OCI-LY7 (cell line): Measurements from ENCODE around the gene HLA-DOA. TPM values are rescaled to one million over a fixed set of nuclear protein-coding genes. Genes with fewer than 3 reads are reported as not detected.

Source experiments
- BruUV-seq: library from RNA; stranded (reverse); fragments of 400-500 nt; replicated peaks from 2 replicates; lab custom pipeline; 2021; lab: Mats Ljungman, UMichigan
- CTCF ChIA-PET: fragments of 300-600 bp; sonication (Branson Sonifier 250); formaldehyde crosslinking; loops from one replicate; lab custom pipeline; 2022; ENCODE audit warnings: antibody characterized with exemption; ENCODE audit not compliant: unreplicated experiment; lab: Charles Lee
- POLR2A ChIA-PET: fragments of 300-600 bp; sonication (Branson Sonifier 250); formaldehyde crosslinking; loops from one replicate; lab custom pipeline; 2022; ENCODE audit warnings: antibody characterized with exemption; lab: Charles Lee
- DNase-seq: peaks from one replicate; pipeline ENCODE4 v3.0.0-alpha.2; 2015; ENCODE audit warnings: low spot score
- H2AFZ ChIP-seq: fragments of 200-600 bp; sonication (generic), shearing (Covaris generic); 2 replicates; pipeline ENCODE4 v1.6.1; 2014; ENCODE audit warnings: mild to moderate bottlenecking, antibody characterized with exemption, low read length, moderate library complexity
- H3K27ac ChIP-seq: fragments of 200-600 bp; sonication (generic); 2 replicates; pipeline ENCODE4 v1.5.1; 2014; ENCODE audit warnings: mixed run types, low read depth, mild to moderate bottlenecking, moderate library complexity, low read length, inconsistent platforms; ENCODE audit not compliant: poor library complexity, severe bottlenecking
- H3K36me3 ChIP-seq: fragments of 200-600 bp; sonication (generic); 2 replicates; pipeline ENCODE4 v1.6.1; 2014; ENCODE audit warnings: mild to moderate bottlenecking, antibody characterized with exemption, low read length, moderate library complexity, mixed read lengths; ENCODE audit not compliant: insufficient read depth
- H3K4me1 ChIP-seq: fragments of 200-600 bp; sonication (generic); 2 replicates; pipeline ENCODE4 v1.5.1; 2014; ENCODE audit warnings: mild to moderate bottlenecking, low read length; ENCODE audit not compliant: insufficient read depth, poor library complexity, severe bottlenecking
- H3K4me2 ChIP-seq: fragments of 200-600 bp; sonication (generic); 2 replicates; pipeline ENCODE4 v1.6.1; 2014; ENCODE audit warnings: mild to moderate bottlenecking, low read length
- H3K4me3 ChIP-seq: fragments of 200-600 bp; sonication (generic); 2 replicates; pipeline ENCODE4 v1.5.1; 2014; ENCODE audit warnings: mild to moderate bottlenecking, low read depth, low read length; ENCODE audit not compliant: poor library complexity, severe bottlenecking
- H3K79me2 ChIP-seq: fragments of 200-600 bp; sonication (generic); 2 replicates; pipeline ENCODE4 v1.6.1; 2016; ENCODE audit warnings: low read depth, mild to moderate bottlenecking, low read length, moderate library complexity, mixed read lengths; ENCODE audit not compliant: insufficient read depth
- H3K9me2 ChIP-seq: fragments of 200-600 bp; sonication (generic); 2 replicates; pipeline ENCODE4 v1.6.1; 2016; ENCODE audit warnings: mild to moderate bottlenecking, low read length, mixed read lengths; ENCODE audit not compliant: insufficient read depth
- H3K9me3 ChIP-seq: fragments of 200-600 bp; sonication (generic); 2 replicates; pipeline ENCODE4 v1.6.1; 2014; ENCODE audit warnings: mild to moderate bottlenecking, mixed run types, low read length, mixed read lengths
- H4K20me1 ChIP-seq: fragments of 200-600 bp; sonication (generic); 2 replicates; pipeline ENCODE4 v1.6.1; 2014; ENCODE audit warnings: mild to moderate bottlenecking, antibody characterized with exemption, low read length, moderate library complexity, mixed read lengths; ENCODE audit not compliant: insufficient read depth
- EZH2phosphoT487 ChIP-seq: fragments of 200-600 bp; sonication (generic); IDR thresholded peaks from 2 replicates; pipeline ENCODE4 v1.6.1; 2018; ENCODE audit warnings: low read depth, borderline replicate concordance, mild to moderate bottlenecking, mixed run types, antibody characterized with exemption, low read length, moderate library complexity, mixed read lengths
- intact Hi-C: fragments of 100-400 bp; cut with micrococcal nuclease; formaldehyde crosslinking; loops from one replicate; pipeline ENCODE4 v1.10.0; 2022; ENCODE audit not compliant: unreplicated experiment
- total RNA-seq, 2 experiments: library from RNA; depleted of rRNA in 1 of 2; stranded (reverse); fragments of >200 nt in 1 of 2; shearing (Covaris generic) in 1 of 2; gene quantifications; 2 replicates each; pipeline ENCODE4 v1.2.3, GENCODE V29; 2014 to 2022
- TF ChIP-seq, protein P1 (sequence below): fragments of 200-600 bp; sonication (generic); conservative IDR thresholded peaks from 2 replicates; pipeline ENCODE4 v1.5.1; 2014; ENCODE audit warnings: mild to moderate bottlenecking, antibody characterized with exemption, low read length, moderate library complexity, mixed read lengths

HLA-DOA gene
- total RNA-seq, 2 experiments from 2014 or later = 55.0 to 78.3 TPM

DNA sequence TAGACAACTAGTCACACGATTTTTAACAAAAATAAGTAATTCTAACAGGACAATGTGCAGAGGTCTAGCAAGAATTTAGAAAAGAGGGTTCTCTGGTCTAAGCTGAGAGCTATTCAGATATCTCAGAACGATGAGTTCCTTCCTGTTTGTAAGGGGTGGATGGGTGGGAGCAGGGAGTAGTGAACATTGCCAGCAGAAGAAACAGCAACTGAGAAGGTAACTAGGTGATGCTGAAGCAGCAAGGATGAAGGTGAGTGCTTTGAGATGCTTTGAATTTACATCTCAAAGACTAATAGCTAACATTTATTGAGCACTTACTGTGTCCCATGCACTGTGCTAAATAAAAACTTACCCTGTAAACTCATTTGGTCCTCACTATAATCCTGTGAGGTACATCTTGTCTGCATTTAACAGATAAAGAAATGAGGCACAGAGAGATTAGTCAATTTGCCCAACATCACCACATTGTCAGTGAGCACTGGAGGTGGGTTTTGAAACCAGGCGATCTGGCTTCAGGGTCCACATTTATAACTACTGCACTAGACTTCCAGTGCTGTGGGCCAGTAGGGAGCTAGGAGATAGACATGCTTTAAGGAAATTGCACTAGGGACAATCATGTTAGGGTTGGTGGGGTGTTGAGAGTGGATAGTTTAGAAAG lies 25.3 kb downstream of the HLA-DOA start:
- intact Hi-C loops = loop anchor here (1.0 kb wide), 2 partner anchors 36 to 99 kb away; no protein-coding TSS in a partner anchor
- Histone ChIP-seq H4K20me1 (no peaks in the 10 kb centered on the region; the same call in 1 of the 2 replicates), H3K79me2 (peaks cover 11% of the 10 kb centered on the region; the same call in 1 of the 2 replicates), H3K9me3 (no peaks in the 10 kb centered on the region), H3K27ac (peak overlapping the region; percentile 55), H3K4me1 (peaks cover 43% of the 10 kb centered on the region), H3K9me2 (no peaks in the 10 kb centered on the region), H3K36me3 (peaks cover 50% of the 10 kb centered on the region), H3K4me3 (no peak overlapping the region), H3K4me2 (peak overlapping the region; percentile 41; the same call in 1 of the 2 replicates), H2AFZ (no peak overlapping the region)
- DNase-seq = no peak
- TF ChIP-seq, protein P1, sequence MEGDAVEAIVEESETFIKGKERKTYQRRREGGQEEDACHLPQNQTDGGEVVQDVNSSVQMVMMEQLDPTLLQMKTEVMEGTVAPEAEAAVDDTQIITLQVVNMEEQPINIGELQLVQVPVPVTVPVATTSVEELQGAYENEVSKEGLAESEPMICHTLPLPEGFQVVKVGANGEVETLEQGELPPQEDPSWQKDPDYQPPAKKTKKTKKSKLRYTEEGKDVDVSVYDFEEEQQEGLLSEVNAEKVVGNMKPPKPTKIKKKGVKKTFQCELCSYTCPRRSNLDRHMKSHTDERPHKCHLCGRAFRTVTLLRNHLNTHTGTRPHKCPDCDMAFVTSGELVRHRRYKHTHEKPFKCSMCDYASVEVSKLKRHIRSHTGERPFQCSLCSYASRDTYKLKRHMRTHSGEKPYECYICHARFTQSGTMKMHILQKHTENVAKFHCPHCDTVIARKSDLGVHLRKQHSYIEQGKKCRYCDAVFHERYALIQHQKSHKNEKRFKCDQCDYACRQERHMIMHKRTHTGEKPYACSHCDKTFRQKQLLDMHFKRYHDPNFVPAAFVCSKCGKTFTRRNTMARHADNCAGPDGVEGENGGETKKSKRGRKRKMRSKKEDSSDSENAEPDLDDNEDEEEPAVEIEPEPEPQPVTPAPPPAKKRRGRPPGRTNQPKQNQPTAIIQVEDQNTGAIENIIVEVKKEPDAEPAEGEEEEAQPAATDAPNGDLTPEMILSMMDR = no peak
- TF ChIP-seq EZH2phosphoT487 = no peak
- POLR2A ChIA-PET = interaction anchor here (0.6 to 3.9 kb wide), 13 partner anchors 10 to 109 kb away, joined by 3 to 47 read pairs (median 3); partner anchors contain the start of gene HLA-DMA
- CTCF ChIA-PET = interaction anchor here (0.6 to 2.1 kb wide), 15 partner anchors 10 to 146 kb away, joined by 3 to 14 read pairs (median 5); partner anchors contain the start of genes BRD2, HLA-DMA, HLA-DMB and TAP2
- BruUV-seq = no TSS peak

DNA sequence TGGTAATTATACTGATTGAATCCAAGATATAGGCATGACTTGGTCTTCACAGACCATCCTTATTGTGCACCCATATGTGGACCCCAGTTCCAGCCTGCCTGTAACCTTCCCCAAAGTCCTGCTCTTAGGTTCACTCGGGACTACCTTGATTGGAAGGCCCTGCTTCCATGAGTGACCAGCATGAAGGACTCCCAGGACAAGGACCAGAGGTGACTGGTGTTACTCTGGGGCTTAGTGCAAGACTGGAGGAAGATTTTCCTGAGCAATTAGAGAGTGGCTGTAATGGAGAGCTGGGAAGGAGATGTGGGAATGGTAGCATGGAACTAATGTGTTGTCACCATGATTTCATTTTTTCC lies 25.9 kb downstream of the HLA-DOA start:
- Histone ChIP-seq H3K27ac (peak overlapping the region; percentile 55), H3K4me2 (no peak overlapping the region), H4K20me1 (no peaks in the 10 kb centered on the region; the same call in 1 of the 2 replicates), H3K9me3 (no peaks in the 10 kb centered on the region), H3K36me3 (peaks cover 56% of the 10 kb centered on the region), H2AFZ (no peak overlapping the region), H3K4me1 (peaks cover 41% of the 10 kb centered on the region), H3K79me2 (peaks cover 17% of the 10 kb centered on the region; the same call in 1 of the 2 replicates), H3K4me3 (no peak overlapping the region), H3K9me2 (no peaks in the 10 kb centered on the region)
- POLR2A ChIA-PET = interaction anchor here (1.5 to 3.9 kb wide), 3 partner anchors 9 to 93 kb away, joined by 5 to 47 read pairs (median 14); no protein-coding TSS in a partner anchor
- no peak for DNase-seq
- no TSS peak for BruUV-seq
- TF ChIP-seq EZH2phosphoT487 = no peak
- TF ChIP-seq, protein P1 = no peak
- CTCF ChIA-PET = interaction anchor here (1.2 to 2.1 kb wide), 5 partner anchors 12 to 98 kb away, joined by 3 to 14 read pairs (median 12); partner anchors contain the start of gene HLA-DMA
- intact Hi-C loops = no loop called here
